Activated T-helper 9 cell treated with anti-CD3 and anti-CD28 coated beads, Interleukin-2, amount 50 U/mL, for 16 hours (primary cell): ENCODE measurements around the gene CUX1.
"Not testable (repeated sequence)": the region's sequence is repeated elsewhere in the genome, so short reads cannot be mapped to it uniquely, and the experiment has no call there.

Source experiments
- DNase-seq: peaks from one replicate; pipeline ENCODE4 v3.0.0-alpha.2; 2020; ENCODE audit warnings: low read depth

CUX1 gene

GRCh38 chr7:102045681-102046372 is 228.4 kb downstream of the CUX1 start:
- no peak for DNase-seq

GRCh38 chr7:102046373-102047117 is 229.1 kb downstream of the CUX1 start:
- no peak for DNase-seq

GRCh38 chr7:102047167-102047566 is 229.7 kb downstream of the CUX1 start:
- DNase-seq, result no peak

- DNase-seq, result no peak
Observed at GRCh38 chr7:102049765-102050164, 232.3 kb downstream of the CUX1 start.

- DNase-seq, result no peak
Observed at GRCh38 chr7:102050864-102051460, 233.5 kb downstream of the CUX1 start.

- not testable (repeated sequence) for DNase-seq
Observed at GRCh38 chr7:102051736-102052135, 234.3 kb downstream of the CUX1 start.

- DNase-seq, result no peak
Observed at GRCh38 chr7:102054158-102054557, 236.7 kb downstream of the CUX1 start.

- DNase-seq, result no peak
Observed at GRCh38 chr7:102055181-102055976, 238.0 kb downstream of the CUX1 start.

GRCh38 chr7:102059524-102059923 is 242.1 kb downstream of the CUX1 start:
- no peak for DNase-seq

GRCh38 chr7:102061354-102061945 is 244.0 kb downstream of the CUX1 start:
- no peak for DNase-seq

GRCh38 chr7:102061981-102062390 is 244.6 kb downstream of the CUX1 start:
- no peak for DNase-seq

- no peak for DNase-seq
Observed at GRCh38 chr7:102063690-102064180, 246.3 kb downstream of the CUX1 start.

GRCh38 chr7:102064361-102065025 is 247.1 kb downstream of the CUX1 start:
- DNase-seq, result no peak

- no peak for DNase-seq
Observed at GRCh38 chr7:102065226-102065625, 247.8 kb downstream of the CUX1 start.

- DNase-seq, result no peak
Observed at GRCh38 chr7:102066476-102066875, 249.1 kb downstream of the CUX1 start.

GRCh38 chr7:102068846-102069245 is 251.4 kb downstream of the CUX1 start:
- no peak for DNase-seq

GRCh38 chr7:102069931-102070629 is 252.7 kb downstream of the CUX1 start:
- no peak for DNase-seq

- DNase-seq, result no peak
Observed at GRCh38 chr7:102072003-102072402, 254.6 kb downstream of the CUX1 start.

GRCh38 chr7:102072636-102073209 is 255.3 kb downstream of the CUX1 start:
- DNase-seq, result no peak
